ENCODE data around the gene SEMG1.

The SEMG1 gene

GRCh38 chr20:45235995-45236394, 29.2 kb downstream of the SEMG1 start:
- H3K4me1 ChIP-seq (ENCODE audit: insufficient read depth, low read length): no peaks in the 10 kb centered on the region
- H3K4me3 ChIP-seq (ENCODE audit: low read length): no peak overlapping the region
- no peaks in the 10 kb centered on the region for H3K36me3 ChIP-seq (ENCODE audit: insufficient read depth, low read length)
- peaks cover 4% of the 10 kb centered on the region for H3K9me3 ChIP-seq (ENCODE audit: low read length)
- no peak overlapping the region for H2AFZ ChIP-seq (ENCODE audit: low read depth, low read length)
- no peaks in the 10 kb centered on the region for H3K27me3 ChIP-seq (ENCODE audit: insufficient read depth, low read length)

- Histone ChIP-seq H3K36me3 (ENCODE audit: insufficient read depth, low read length) (no peaks in the 10 kb centered on the region), H3K4me1 (ENCODE audit: insufficient read depth, low read length) (no peaks in the 10 kb centered on the region), H2AFZ (ENCODE audit: low read depth, low read length) (no peak overlapping the region), H3K4me3 (ENCODE audit: low read length) (no peak overlapping the region), H3K27me3 (ENCODE audit: insufficient read depth, low read length) (peaks cover 5% of the 10 kb centered on the region), H3K9me3 (ENCODE audit: low read length) (peaks cover 4% of the 10 kb centered on the region)
Measured at GRCh38 chr20:45238139-45238538, 31.3 kb downstream of the SEMG1 start.

GRCh38 chr20:45246109-45246508, 39.3 kb downstream of the SEMG1 start:
- Histone ChIP-seq H2AFZ (ENCODE audit: low read depth, low read length) (no peak overlapping the region), H3K36me3 (ENCODE audit: insufficient read depth, low read length) (no peaks in the 10 kb centered on the region), H3K4me1 (ENCODE audit: insufficient read depth, low read length) (no peaks in the 10 kb centered on the region), H3K4me3 (ENCODE audit: low read length) (no peak overlapping the region), H3K9me3 (ENCODE audit: low read length) (no peaks in the 10 kb centered on the region), H3K27me3 (ENCODE audit: insufficient read depth, low read length) (peaks cover 21% of the 10 kb centered on the region)

GRCh38 chr20:45247865-45248264, 41.0 kb downstream of the SEMG1 start:
- no peak overlapping the region for H3K4me3 ChIP-seq (ENCODE audit: low read length)
- H2AFZ ChIP-seq (ENCODE audit: low read depth, low read length): no peak overlapping the region
- H3K9me3 ChIP-seq (ENCODE audit: low read length): no peaks in the 10 kb centered on the region
- no peaks in the 10 kb centered on the region for H3K4me1 ChIP-seq (ENCODE audit: insufficient read depth, low read length)
- H3K27me3 ChIP-seq (ENCODE audit: insufficient read depth, low read length): peaks cover 26% of the 10 kb centered on the region
- no peaks in the 10 kb centered on the region for H3K36me3 ChIP-seq (ENCODE audit: insufficient read depth, low read length)

- no peak overlapping the region for H2AFZ ChIP-seq (ENCODE audit: low read depth, low read length)
- H3K4me1 ChIP-seq (ENCODE audit: insufficient read depth, low read length): no peaks in the 10 kb centered on the region
- peaks cover 22% of the 10 kb centered on the region for H3K27me3 ChIP-seq (ENCODE audit: insufficient read depth, low read length)
- H3K4me3 ChIP-seq (ENCODE audit: low read length): no peak overlapping the region
- no peaks in the 10 kb centered on the region for H3K9me3 ChIP-seq (ENCODE audit: low read length)
- H3K36me3 ChIP-seq (ENCODE audit: insufficient read depth, low read length): no peaks in the 10 kb centered on the region
Measured at GRCh38 chr20:45248609-45249008, 41.8 kb downstream of the SEMG1 start.

GRCh38 chr20:45251884-45252560, 45.2 kb downstream of the SEMG1 start:
- Histone ChIP-seq H3K36me3 (ENCODE audit: insufficient read depth, low read length) (no peaks in the 10 kb centered on the region), H3K27me3 (ENCODE audit: insufficient read depth, low read length) (peaks cover 16% of the 10 kb centered on the region), H2AFZ (ENCODE audit: low read depth, low read length) (no peak overlapping the region), H3K4me3 (ENCODE audit: low read length) (no peak overlapping the region), H3K9me3 (ENCODE audit: low read length) (no peaks in the 10 kb centered on the region), H3K4me1 (ENCODE audit: insufficient read depth, low read length) (no peaks in the 10 kb centered on the region)

GRCh38 chr20:45253261-45253660, 46.4 kb downstream of the SEMG1 start:
- Histone ChIP-seq H3K27me3 (ENCODE audit: insufficient read depth, low read length) (peaks cover 13% of the 10 kb centered on the region), H3K36me3 (ENCODE audit: insufficient read depth, low read length) (no peaks in the 10 kb centered on the region), H2AFZ (ENCODE audit: low read depth, low read length) (no peak overlapping the region), H3K9me3 (ENCODE audit: low read length) (no peaks in the 10 kb centered on the region), H3K4me3 (ENCODE audit: low read length) (no peak overlapping the region), H3K4me1 (ENCODE audit: insufficient read depth, low read length) (peaks cover 8% of the 10 kb centered on the region)

- Histone ChIP-seq H3K4me3 (ENCODE audit: low read length) (no peak within 1 kb of the TSS), H3K36me3 (ENCODE audit: insufficient read depth, low read length) (no peaks in the 10 kb centered on the region), H2AFZ (ENCODE audit: low read depth, low read length) (no peak within 1 kb of the TSS), H3K27me3 (ENCODE audit: insufficient read depth, low read length) (peaks cover 11% of the 10 kb centered on the region), H3K4me1 (ENCODE audit: insufficient read depth, low read length) (peaks cover 21% of the 10 kb centered on the region), H3K9me3 (ENCODE audit: low read length) (no peaks in the 10 kb centered on the region)
Measured at GRCh38 chr20:45254383-45255262, 47.8 kb downstream of the SEMG1 start, which contains the start of gene SLPI. Gene SLPI (minus strand): TSS chr20:45254564. CDS start chr20:45254543, 21 bp downstream.

GRCh38 chr20:45257161-45257560, 50.3 kb downstream of the SEMG1 start:
- Histone ChIP-seq H2AFZ (ENCODE audit: low read depth, low read length) (no peak overlapping the region), H3K4me1 (ENCODE audit: insufficient read depth, low read length) (peaks cover 21% of the 10 kb centered on the region), H3K4me3 (ENCODE audit: low read length) (no peak overlapping the region), H3K36me3 (ENCODE audit: insufficient read depth, low read length) (no peaks in the 10 kb centered on the region), H3K9me3 (ENCODE audit: low read length) (no peaks in the 10 kb centered on the region), H3K27me3 (ENCODE audit: insufficient read depth, low read length) (peaks cover 5% of the 10 kb centered on the region)

GRCh38 chr20:45257711-45258110, 50.9 kb downstream of the SEMG1 start:
- Histone ChIP-seq H3K36me3 (ENCODE audit: insufficient read depth, low read length) (no peaks in the 10 kb centered on the region), H2AFZ (ENCODE audit: low read depth, low read length) (no peak overlapping the region), H3K4me1 (ENCODE audit: insufficient read depth, low read length) (peaks cover 21% of the 10 kb centered on the region), H3K9me3 (ENCODE audit: low read length) (no peaks in the 10 kb centered on the region), H3K27me3 (ENCODE audit: insufficient read depth, low read length) (no peaks in the 10 kb centered on the region), H3K4me3 (ENCODE audit: low read length) (no peak overlapping the region)

- H2AFZ ChIP-seq (ENCODE audit: low read depth, low read length): no peak overlapping the region
- H3K9me3 ChIP-seq (ENCODE audit: low read length): no peaks in the 10 kb centered on the region
- peaks cover 21% of the 10 kb centered on the region for H3K4me1 ChIP-seq (ENCODE audit: insufficient read depth, low read length)
- H3K36me3 ChIP-seq (ENCODE audit: insufficient read depth, low read length): no peaks in the 10 kb centered on the region
- H3K4me3 ChIP-seq (ENCODE audit: low read length): no peak overlapping the region
- no peaks in the 10 kb centered on the region for H3K27me3 ChIP-seq (ENCODE audit: insufficient read depth, low read length)
Measured at GRCh38 chr20:45258259-45258658, 51.4 kb downstream of the SEMG1 start.

- Histone ChIP-seq H2AFZ (ENCODE audit: low read depth, low read length) (no peak overlapping the region), H3K4me3 (ENCODE audit: low read length) (no peak overlapping the region), H3K4me1 (ENCODE audit: insufficient read depth, low read length) (peaks cover 21% of the 10 kb centered on the region), H3K36me3 (ENCODE audit: insufficient read depth, low read length) (no peaks in the 10 kb centered on the region), H3K9me3 (ENCODE audit: low read length) (no peaks in the 10 kb centered on the region), H3K27me3 (ENCODE audit: insufficient read depth, low read length) (no peaks in the 10 kb centered on the region)
Measured at GRCh38 chr20:45258664-45259063, 51.8 kb downstream of the SEMG1 start.
